Fibroblast of the aortic adventitia (primary cell): ENCODE measurements around the gene CHD2. TPM values are rescaled to one million over a fixed set of nuclear protein-coding genes. Genes with fewer than 3 reads are reported as not detected.

Experiments
- DNase-seq: peaks from one replicate; pipeline ENCODE4 v3.0.0-alpha.2; 2010; ENCODE audit warnings: low read depth
- H3K4me3 ChIP-seq: 2 replicates; pipeline ENCODE4 v1.5.1; 2011; ENCODE audit warnings: low read depth, mild to moderate bottlenecking, control low read depth, low read length, moderate library complexity
- total RNA-seq: library from RNA; depleted of rRNA; stranded (reverse); fragments of >200 nt; gene quantifications from 2 replicates; pipeline ENCODE4 v1.2.3, GENCODE V29; 2012; ENCODE audit warnings: low replicate concordance
- TF ChIP-seq, protein P1 (sequence below): IDR thresholded peaks from 2 replicates; pipeline ENCODE4 v1.5.1; 2011; ENCODE audit warnings: mild to moderate bottlenecking, low read length, control low read depth, inconsistent platforms; ENCODE audit not compliant: insufficient read depth

The CHD2 gene
- total RNA-seq, 1 donor, result 83.7 TPM

DNA sequence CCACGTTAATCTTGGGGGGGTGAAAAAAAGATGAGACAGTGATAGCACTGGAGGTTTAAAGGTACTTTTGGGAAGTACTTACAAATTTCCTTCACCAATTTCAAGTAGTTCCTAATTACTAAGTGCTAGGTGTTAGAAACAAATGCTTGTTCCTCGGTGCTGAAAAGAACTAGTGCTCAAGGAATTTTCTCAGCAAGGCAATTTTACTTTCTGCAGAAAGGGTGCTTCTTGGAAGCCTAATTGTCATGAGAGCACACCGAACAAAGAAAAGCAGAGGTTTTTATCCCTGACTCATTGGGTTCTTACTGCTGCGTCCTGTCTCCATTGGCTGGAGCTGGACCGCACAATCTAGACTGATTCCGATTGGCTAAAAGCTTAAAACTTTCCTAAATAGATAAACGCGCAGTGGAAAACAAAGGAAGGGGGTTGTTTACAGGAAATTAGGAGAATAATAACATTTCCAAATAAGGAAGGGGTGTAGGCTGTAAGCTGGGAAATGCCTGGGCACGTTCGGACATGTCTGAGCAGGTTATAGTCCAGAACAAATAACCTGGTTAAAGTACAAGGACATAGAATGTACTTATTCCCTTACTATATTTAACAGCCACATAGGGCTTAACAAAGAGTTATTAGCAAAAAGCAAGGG is 49.6 kb downstream of the CHD2 start:
- DNase-seq, result no peak
- H3K4me3 ChIP-seq, result no peak overlapping the region
- TF ChIP-seq, protein P1, sequence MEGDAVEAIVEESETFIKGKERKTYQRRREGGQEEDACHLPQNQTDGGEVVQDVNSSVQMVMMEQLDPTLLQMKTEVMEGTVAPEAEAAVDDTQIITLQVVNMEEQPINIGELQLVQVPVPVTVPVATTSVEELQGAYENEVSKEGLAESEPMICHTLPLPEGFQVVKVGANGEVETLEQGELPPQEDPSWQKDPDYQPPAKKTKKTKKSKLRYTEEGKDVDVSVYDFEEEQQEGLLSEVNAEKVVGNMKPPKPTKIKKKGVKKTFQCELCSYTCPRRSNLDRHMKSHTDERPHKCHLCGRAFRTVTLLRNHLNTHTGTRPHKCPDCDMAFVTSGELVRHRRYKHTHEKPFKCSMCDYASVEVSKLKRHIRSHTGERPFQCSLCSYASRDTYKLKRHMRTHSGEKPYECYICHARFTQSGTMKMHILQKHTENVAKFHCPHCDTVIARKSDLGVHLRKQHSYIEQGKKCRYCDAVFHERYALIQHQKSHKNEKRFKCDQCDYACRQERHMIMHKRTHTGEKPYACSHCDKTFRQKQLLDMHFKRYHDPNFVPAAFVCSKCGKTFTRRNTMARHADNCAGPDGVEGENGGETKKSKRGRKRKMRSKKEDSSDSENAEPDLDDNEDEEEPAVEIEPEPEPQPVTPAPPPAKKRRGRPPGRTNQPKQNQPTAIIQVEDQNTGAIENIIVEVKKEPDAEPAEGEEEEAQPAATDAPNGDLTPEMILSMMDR, result no peak

- TF ChIP-seq, protein P1, result no peak
- DNase-seq, result peak; percentile 29
- no peak overlapping the region for H3K4me3 ChIP-seq
Observed at GRCh38 chr15:92951800-92952457, 51.8 kb downstream of the CHD2 start.

DNA sequence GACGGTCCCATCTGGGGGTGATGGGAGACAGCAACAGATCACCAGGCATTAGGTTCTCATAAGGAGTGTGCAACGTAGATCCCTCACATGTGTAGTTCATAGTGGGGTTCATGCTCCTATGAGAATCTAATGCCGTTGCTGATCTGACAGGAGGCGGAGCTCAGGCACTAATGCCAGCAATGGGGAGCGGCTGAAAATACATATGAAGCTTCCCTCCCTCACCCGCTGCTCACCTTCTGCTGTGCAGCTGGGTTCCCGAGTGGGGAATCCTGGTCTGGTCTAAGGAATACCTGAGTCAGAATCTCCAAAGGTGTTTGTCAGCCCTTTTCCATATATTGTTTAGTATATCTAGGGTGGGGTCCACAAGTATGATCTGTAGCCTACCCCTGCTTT is 52.3 kb downstream of the CHD2 start:
- DNase-seq, result no peak
- no peak overlapping the region for H3K4me3 ChIP-seq
- TF ChIP-seq, protein P1, result no peak

- TF ChIP-seq, protein P1, result no peak
- H3K4me3 ChIP-seq, result no peak overlapping the region
- DNase-seq, result no peak
Observed at GRCh38 chr15:92953566-92953965, 53.4 kb downstream of the CHD2 start.

- H3K4me3 ChIP-seq, result no peak overlapping the region
- TF ChIP-seq, protein P1, result no peak
- no peak for DNase-seq
Observed at GRCh38 chr15:92954002-92954401, 53.9 kb downstream of the CHD2 start.

DNA sequence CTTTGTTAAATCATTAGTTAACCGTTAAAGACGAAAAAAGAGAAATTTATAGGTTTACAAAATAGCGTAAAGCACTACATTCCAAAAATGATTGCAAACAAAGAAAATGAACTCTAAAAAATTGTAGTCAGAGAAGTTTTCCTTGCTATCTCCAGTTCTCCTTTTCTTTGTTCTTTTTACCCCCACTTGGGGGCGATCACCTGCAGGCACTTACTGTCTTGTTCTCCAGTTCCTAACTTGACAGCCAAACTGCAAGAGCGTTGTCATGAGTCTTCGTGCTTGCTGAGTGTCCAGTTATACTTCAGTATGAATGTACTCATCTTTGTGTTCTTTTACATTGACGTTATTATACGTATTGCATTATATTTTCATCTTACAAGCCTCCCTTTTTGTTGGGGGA is 54.5 kb downstream of the CHD2 start:
- TF ChIP-seq, protein P1, result peak; percentile 21
- no peak for DNase-seq
- no peak overlapping the region for H3K4me3 ChIP-seq
